ENCODE results near the gene GNAZ.

DNA sequence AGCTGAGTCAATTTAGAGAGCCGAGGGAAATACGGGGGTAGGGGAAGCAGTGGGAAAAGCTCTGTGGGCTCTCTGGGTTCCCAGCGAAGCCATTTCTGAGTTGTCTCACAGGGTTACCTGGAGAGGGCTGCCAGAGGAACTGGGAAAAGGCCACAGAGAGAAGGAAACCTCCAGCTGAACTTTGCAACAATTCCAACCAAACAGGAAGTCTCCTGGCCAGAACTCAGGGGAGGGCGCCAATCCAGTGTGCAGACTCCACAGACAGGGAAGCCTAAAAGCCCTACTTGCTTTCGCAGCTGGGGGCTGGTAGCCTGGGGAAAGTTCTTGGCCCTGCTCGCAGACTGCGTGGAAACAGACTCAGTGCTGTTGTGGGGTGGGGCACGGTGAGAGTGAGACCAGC is 23.1 kb upstream of the GNAZ start:
- no peak for TF ChIP-seq GATA2 (IDR thresholded peaks at IDR 0.05; ENCODE audit: low read depth, low read length)
- TF ChIP-seq GATA3 (IDR thresholded peaks at IDR 0.05; ENCODE audit: low read depth, low read length), result no peak
